ENCODE results near the gene SULF2. TPM values are rescaled to one million over a fixed set of nuclear protein-coding genes. Genes with fewer than 3 reads are reported as not detected.

Gene SULF2
- total and polyA plus RNA-seq, 2 of the 13 experiments (the other 11 are each of a cell fraction or from before 2014, with no cell fraction given), result 7.2 to 50.9 TPM

GRCh38 chr20:47660983-47661700 lies 124.1 kb downstream of the SULF2 start (continued):
- TF ChIP-seq ZNF318 (CRISPR knock-in tag; IDR thresholded peaks at IDR 0.05), result no peak

GRCh38 chr20:47660602-47660905 lies 124.7 kb downstream of the SULF2 start:
- TF ChIP-seq TEAD3 (CRISPR knock-in tag; optimal IDR thresholded peaks at IDR 0.05; ENCODE audit: borderline replicate concordance) (peak; percentile 30), MAZ (IDR thresholded peaks at IDR 0.05; ENCODE audit: borderline replicate concordance, low read depth, low read length) (no peak), MAZ (CRISPR knock-in tag; IDR thresholded peaks at IDR 0.05; ENCODE audit: low read depth) (no peak), SP5 (CRISPR knock-in tag; IDR thresholded peaks at IDR 0.05; ENCODE audit: borderline replicate concordance, low read depth) (peak; percentile 78), KDM5B (CRISPR knock-in tag; IDR thresholded peaks at IDR 0.05; ENCODE audit: borderline replicate concordance) (no peak), KLF15 (CRISPR knock-in tag; IDR thresholded peaks at IDR 0.05; ENCODE audit: borderline replicate concordance) (no peak), NBN (conservative IDR thresholded peaks at IDR 0.05) (no peak), KLF6 (CRISPR knock-in tag; IDR thresholded peaks at IDR 0.05) (no peak), HOXA5 (CRISPR knock-in tag; IDR thresholded peaks at IDR 0.05) (0 out of 2 replicates have a peak, but pooled peaks have one; percentile 17), TARDBP (CRISPR knock-in tag; IDR thresholded peaks at IDR 0.05) (0 out of 2 replicates have a peak, but pooled peaks have one; percentile 13)
- in situ Hi-C loops (cut with HindIII; ENCODE audit: extremely low pct_ligation_motif_present, low pct_unique_long_range_greater_than_20kb) (no loop called here), intact Hi-C loops (cut with micrococcal nuclease; ENCODE audit: unreplicated experiment) (no loop called here)
- no peaks in the 10 kb centered on the region for H3K79me2 ChIP-seq (ENCODE audit: insufficient read depth, low read length)
- peak overlapping the region; percentile 51 for H3K27ac ChIP-seq (ENCODE audit: extremely low read length, insufficient read depth, low read length)
- ChIA-PET POLR2A (no interaction called here), CTCF (ENCODE audit: low intra/inter-chr PET ratio, low total read pairs) (no interaction called here)
- no peaks in the 10 kb centered on the region for H3K27me3 ChIP-seq (ENCODE audit: control insufficient read depth in 1 of 2, insufficient read depth in 2 of 2, low read length in 2 of 2)
- BruUV-seq (replicated peaks), result no TSS peak
- no peaks in the 10 kb centered on the region for H3K9me3 ChIP-seq (ENCODE audit: low read length)
- DNase-seq (ENCODE audit: low spot score), result peak; percentile 58
- no peak; the same call in 2 of the 3 replicates for ATAC-seq
- 0 out of 2 replicates have a peak overlapping the region, but pooled peaks have one; percentile 22 for H3K4me2 ChIP-seq (ENCODE audit: low read depth, low read length)
- no peak for FAIRE-seq
- 77% methylated on average over 2 of the region's 2 CpGs for WGBS (ENCODE audit: low lambda C conversion rate)
- no peak overlapping the region for H3K4me3 ChIP-seq (replicated peaks in 1 of 3; ENCODE audit: insufficient read depth in 1 of 3, low read depth in 2 of 3, low read length in 3 of 3)
- no peak overlapping the region for H3K9ac ChIP-seq (ENCODE audit: insufficient read depth, low read depth, low read length)
- no peaks in the 10 kb centered on the region for H4K20me1 ChIP-seq (ENCODE audit: insufficient read depth, low read length)
- H3K4me1 ChIP-seq (ENCODE audit: insufficient read depth, low read length), result peaks cover 39% of the 10 kb centered on the region
- no peak overlapping the region for H2AFZ ChIP-seq (ENCODE audit: low read length)
- peaks cover 5 to 38% of the 10 kb centered on the region in 2 experiments; a peak in 4 of 5 replicates for H3K36me3 ChIP-seq (replicated peaks in 1 of 2; ENCODE audit: control insufficient read depth in 1 of 2, insufficient read depth in 2 of 2, low read length in 2 of 2)

All from HepG2 (cell line).